ENCODE results near the gene SUSD2. TPM values are rescaled to one million over a fixed set of nuclear protein-coding genes. Genes with fewer than 3 reads are reported as not detected.

SUSD2 gene
- total RNA-seq, 1 donor from 2014 or later, result 4.5 TPM

- Mint-ChIP-seq H3K4me3 (ENCODE audit: unreplicated experiment) (no peak overlapping the region), H3K27ac (ENCODE audit: unreplicated experiment) (no peak overlapping the region), H3K27me3 (ENCODE audit: unreplicated experiment) (no peaks in the 10 kb centered on the region), H3K9me3 (ENCODE audit: unreplicated experiment) (no peaks in the 10 kb centered on the region), H3K36me3 (ENCODE audit: unreplicated experiment) (peaks cover 1% of the 10 kb centered on the region), H3K4me1 (ENCODE audit: unreplicated experiment) (peaks cover 42% of the 10 kb centered on the region)
- no peak for DNase-seq (ENCODE audit: extremely low spot score, unreplicated experiment)
- no peak for TF ChIP-seq CTCF (IDR thresholded peaks at IDR 0.05)
Observed at GRCh38 chr22:24154826-24155225, 26.5 kb upstream of the SUSD2 start.

GRCh38 chr22:24155627-24156140 is 25.6 kb upstream of the SUSD2 start:
- peaks cover 42% of the 10 kb centered on the region for H3K4me1 Mint-ChIP-seq (ENCODE audit: unreplicated experiment)
- peak overlapping the region; percentile 71 for H3K27ac Mint-ChIP-seq (ENCODE audit: unreplicated experiment)
- no peaks in the 10 kb centered on the region for H3K27me3 Mint-ChIP-seq (ENCODE audit: unreplicated experiment)
- no peaks in the 10 kb centered on the region for H3K9me3 Mint-ChIP-seq (ENCODE audit: unreplicated experiment)
- DNase-seq (ENCODE audit: extremely low spot score, unreplicated experiment), result peak; percentile 90
- peak; percentile 60 for TF ChIP-seq CTCF (IDR thresholded peaks at IDR 0.05)
- H3K36me3 Mint-ChIP-seq (ENCODE audit: unreplicated experiment), result peaks cover 1% of the 10 kb centered on the region
- H3K4me3 Mint-ChIP-seq (ENCODE audit: unreplicated experiment), result peak overlapping the region; percentile 75

- Mint-ChIP-seq H3K27ac (ENCODE audit: unreplicated experiment) (peak overlapping the region; percentile 62), H3K4me3 (ENCODE audit: unreplicated experiment) (peak overlapping the region; percentile 86), H3K4me1 (ENCODE audit: unreplicated experiment) (peaks cover 42% of the 10 kb centered on the region), H3K9me3 (ENCODE audit: unreplicated experiment) (no peaks in the 10 kb centered on the region), H3K36me3 (ENCODE audit: unreplicated experiment) (peaks cover 1% of the 10 kb centered on the region), H3K27me3 (ENCODE audit: unreplicated experiment) (no peaks in the 10 kb centered on the region)
- no peak for DNase-seq (ENCODE audit: extremely low spot score, unreplicated experiment)
- no peak for TF ChIP-seq CTCF (IDR thresholded peaks at IDR 0.05)
Observed at GRCh38 chr22:24156141-24156912, 25.0 kb upstream of the SUSD2 start.

GRCh38 chr22:24156913-24157821 is 24.1 kb upstream of the SUSD2 start:
- no peaks in the 10 kb centered on the region for H3K9me3 Mint-ChIP-seq (ENCODE audit: unreplicated experiment)
- peaks cover 44% of the 10 kb centered on the region for H3K4me1 Mint-ChIP-seq (ENCODE audit: unreplicated experiment)
- peak; percentile 73 for TF ChIP-seq CTCF (IDR thresholded peaks at IDR 0.05)
- H3K36me3 Mint-ChIP-seq (ENCODE audit: unreplicated experiment), result no peaks in the 10 kb centered on the region
- peak overlapping the region; percentile 86 for H3K4me3 Mint-ChIP-seq (ENCODE audit: unreplicated experiment)
- peak; percentile 89 for DNase-seq (ENCODE audit: extremely low spot score, unreplicated experiment)
- peak overlapping the region; percentile 62 for H3K27ac Mint-ChIP-seq (ENCODE audit: unreplicated experiment)
- H3K27me3 Mint-ChIP-seq (ENCODE audit: unreplicated experiment), result no peaks in the 10 kb centered on the region

GRCh38 chr22:24157822-24158135 is 23.5 kb upstream of the SUSD2 start:
- Mint-ChIP-seq H3K27me3 (ENCODE audit: unreplicated experiment) (no peaks in the 10 kb centered on the region), H3K36me3 (ENCODE audit: unreplicated experiment) (no peaks in the 10 kb centered on the region), H3K4me3 (ENCODE audit: unreplicated experiment) (peak overlapping the region; percentile 22), H3K27ac (ENCODE audit: unreplicated experiment) (peak overlapping the region; percentile 62), H3K4me1 (ENCODE audit: unreplicated experiment) (peaks cover 50% of the 10 kb centered on the region), H3K9me3 (ENCODE audit: unreplicated experiment) (no peaks in the 10 kb centered on the region)
- no peak for DNase-seq (ENCODE audit: extremely low spot score, unreplicated experiment)
- no peak for TF ChIP-seq CTCF (IDR thresholded peaks at IDR 0.05)

All from osteocyte (in vitro differentiated cells).